Retinal pigment epithelial cell (primary cell): ENCODE measurements around the gene LRRTM3.

ENCODE experiments used
- DNase-seq: peaks from one replicate; pipeline ENCODE4 v3.0.0-alpha.2; 2010; ENCODE audit warnings: low read depth
- H3K4me3 ChIP-seq: 2 replicates; pipeline ENCODE4 v1.5.1; 2011; ENCODE audit warnings: mild to moderate bottlenecking, low read length, control low read depth, moderate library complexity
- TF ChIP-seq, protein P1 (sequence below): conservative IDR thresholded peaks from 2 replicates; pipeline ENCODE4 v1.5.1; 2011; ENCODE audit warnings: low read depth, low read length, control low read depth, inconsistent platforms

The LRRTM3 gene

DNA sequence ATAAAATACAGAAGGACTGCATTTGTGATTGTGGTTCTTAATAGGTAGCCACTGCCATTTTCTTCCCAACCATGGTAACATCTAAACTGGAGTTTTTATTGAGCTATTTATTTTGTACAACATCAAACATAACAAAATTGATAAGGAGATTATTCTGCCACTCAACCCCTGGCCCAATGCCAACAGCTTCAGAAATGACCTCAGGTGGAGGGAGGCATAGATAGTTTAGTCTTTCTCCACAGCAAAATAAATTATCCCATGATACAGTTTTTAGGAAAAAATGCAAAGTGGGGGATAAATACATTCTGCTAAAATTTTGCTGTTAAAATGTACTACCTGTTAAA is 57.6 kb downstream of the LRRTM3 start:
- TF ChIP-seq, protein P1, sequence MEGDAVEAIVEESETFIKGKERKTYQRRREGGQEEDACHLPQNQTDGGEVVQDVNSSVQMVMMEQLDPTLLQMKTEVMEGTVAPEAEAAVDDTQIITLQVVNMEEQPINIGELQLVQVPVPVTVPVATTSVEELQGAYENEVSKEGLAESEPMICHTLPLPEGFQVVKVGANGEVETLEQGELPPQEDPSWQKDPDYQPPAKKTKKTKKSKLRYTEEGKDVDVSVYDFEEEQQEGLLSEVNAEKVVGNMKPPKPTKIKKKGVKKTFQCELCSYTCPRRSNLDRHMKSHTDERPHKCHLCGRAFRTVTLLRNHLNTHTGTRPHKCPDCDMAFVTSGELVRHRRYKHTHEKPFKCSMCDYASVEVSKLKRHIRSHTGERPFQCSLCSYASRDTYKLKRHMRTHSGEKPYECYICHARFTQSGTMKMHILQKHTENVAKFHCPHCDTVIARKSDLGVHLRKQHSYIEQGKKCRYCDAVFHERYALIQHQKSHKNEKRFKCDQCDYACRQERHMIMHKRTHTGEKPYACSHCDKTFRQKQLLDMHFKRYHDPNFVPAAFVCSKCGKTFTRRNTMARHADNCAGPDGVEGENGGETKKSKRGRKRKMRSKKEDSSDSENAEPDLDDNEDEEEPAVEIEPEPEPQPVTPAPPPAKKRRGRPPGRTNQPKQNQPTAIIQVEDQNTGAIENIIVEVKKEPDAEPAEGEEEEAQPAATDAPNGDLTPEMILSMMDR, result no peak
- H3K4me3 ChIP-seq, result no peak overlapping the region
- no peak for DNase-seq

DNA sequence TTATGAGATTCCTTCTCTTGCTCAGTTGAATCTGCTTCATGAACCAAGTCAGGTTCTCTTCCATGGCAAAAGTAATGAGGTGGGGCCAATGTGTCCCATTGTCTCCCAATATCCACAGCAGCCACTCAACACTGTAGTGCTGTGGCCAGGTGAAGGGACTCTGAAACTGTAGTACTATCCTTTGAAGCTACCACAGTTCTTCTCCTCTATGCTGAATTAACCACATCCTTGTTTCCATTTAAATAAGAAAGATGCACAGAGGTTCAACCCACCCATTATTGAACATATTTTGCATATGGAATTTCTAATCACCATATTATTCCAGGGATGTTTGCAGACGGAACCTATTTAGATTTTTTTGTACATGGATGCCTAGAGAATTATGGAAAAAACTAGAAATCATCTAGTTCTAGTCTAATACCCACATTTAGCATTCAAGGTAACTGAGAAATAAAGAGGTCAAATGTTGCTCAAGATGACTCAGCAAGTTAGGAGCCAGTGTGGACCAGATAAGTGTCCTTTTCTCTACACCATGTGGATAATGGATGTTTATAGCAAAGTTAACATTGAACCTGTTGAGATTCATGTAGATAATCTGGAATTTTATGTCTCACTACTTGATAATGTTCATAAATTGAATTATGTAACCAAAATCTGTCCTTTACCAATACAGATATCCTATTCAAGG is 64.5 kb downstream of the LRRTM3 start:
- H3K4me3 ChIP-seq, result no peak overlapping the region

DNA sequence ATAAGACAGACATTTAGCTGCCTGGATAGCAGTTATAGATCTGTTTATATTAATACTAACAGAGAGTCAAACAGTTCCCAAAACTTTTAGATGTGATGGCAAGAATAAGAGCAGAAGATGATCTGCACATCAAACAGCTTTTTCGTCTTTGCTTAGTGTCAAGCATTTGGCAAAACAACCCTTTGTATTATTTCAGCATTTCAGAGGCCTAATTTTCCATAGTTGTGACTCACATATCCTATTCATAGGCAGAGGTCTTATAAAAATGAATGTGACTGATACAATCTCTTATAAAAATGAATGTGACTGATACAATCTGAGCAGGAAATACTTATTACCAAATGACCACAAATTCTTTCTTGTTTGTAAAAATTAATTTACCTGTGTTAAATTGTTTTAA is 71.2 kb downstream of the LRRTM3 start:
- TF ChIP-seq, protein P1, result no peak
- no peak overlapping the region for H3K4me3 ChIP-seq
- no peak for DNase-seq

More for the DNA sequence above, 64.5 kb downstream of the LRRTM3 start:
- TF ChIP-seq, protein P1, result no peak
- no peak for DNase-seq

- no peak for DNase-seq
- TF ChIP-seq, protein P1, result no peak
- no peak overlapping the region for H3K4me3 ChIP-seq
These were observed 74.1 kb downstream of the LRRTM3 start for GRCh38 chr10:66999762-67000545.

- DNase-seq, result no peak
- TF ChIP-seq, protein P1, result no peak
- H3K4me3 ChIP-seq, result no peak overlapping the region
These were observed 78.9 kb downstream of the LRRTM3 start for GRCh38 chr10:67004690-67005089.

DNA sequence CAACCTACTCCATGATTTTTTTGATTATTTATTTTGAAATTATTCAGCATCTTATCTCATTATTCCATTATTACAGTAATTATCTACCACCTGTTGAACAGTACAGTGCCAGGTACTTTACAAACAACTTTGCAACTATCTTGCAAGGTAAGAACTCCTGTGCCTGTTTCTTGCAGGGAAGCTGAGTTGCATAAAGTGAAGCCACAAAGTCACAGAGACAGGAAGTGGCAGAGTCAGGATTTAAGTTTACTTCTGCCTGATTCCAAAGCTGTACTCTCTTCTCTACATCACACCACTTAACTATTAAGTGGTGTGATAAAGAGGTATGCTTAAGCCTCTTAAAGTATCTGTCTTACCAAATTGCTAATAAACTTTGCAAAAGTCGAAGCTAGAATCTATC is 80.1 kb downstream of the LRRTM3 start:
- no peak for DNase-seq
- TF ChIP-seq, protein P1, result no peak
- no peak overlapping the region for H3K4me3 ChIP-seq

GRCh38 chr10:67011480-67011879 is 85.6 kb downstream of the LRRTM3 start:
- no peak for DNase-seq
- H3K4me3 ChIP-seq, result no peak overlapping the region
- TF ChIP-seq, protein P1, result no peak
